BE2C (cell line): ENCODE data around the gene TM4SF4.

Experiments
- DNase-seq: peaks from one replicate; pipeline ENCODE4 v3.0.0-alpha.2; 2020
- H3K27me3 ChIP-seq: fragments of 250-450 bp; sonication (Bioruptor Pico); 2 replicates; pipeline ENCODE4 v1.5.1; 2020; ENCODE audit warnings: mild to moderate bottlenecking
- H3K36me3 ChIP-seq: fragments of 250-450 bp; sonication (Bioruptor Pico); 2 replicates; pipeline ENCODE4 v1.5.1; 2020; ENCODE audit warnings: mild to moderate bottlenecking
- H3K4me1 ChIP-seq: fragments of 250-450 bp; sonication (Bioruptor Pico); 2 replicates; pipeline ENCODE4 v1.5.1; 2020
- H3K4me3 ChIP-seq: 2 replicates; pipeline ENCODE4 v1.5.1; 2011; ENCODE audit warnings: low read depth, low read length
- H3K9me3 ChIP-seq: fragments of 250-450 bp; sonication (Bioruptor Pico); 2 replicates; pipeline ENCODE4 v1.5.1; 2020
- TF ChIP-seq, protein P1 (sequence below): IDR thresholded peaks from 2 replicates; pipeline ENCODE4 v1.5.1; 2012; ENCODE audit warnings: mild to moderate bottlenecking, low read depth, low read length

TM4SF4 gene

DNA sequence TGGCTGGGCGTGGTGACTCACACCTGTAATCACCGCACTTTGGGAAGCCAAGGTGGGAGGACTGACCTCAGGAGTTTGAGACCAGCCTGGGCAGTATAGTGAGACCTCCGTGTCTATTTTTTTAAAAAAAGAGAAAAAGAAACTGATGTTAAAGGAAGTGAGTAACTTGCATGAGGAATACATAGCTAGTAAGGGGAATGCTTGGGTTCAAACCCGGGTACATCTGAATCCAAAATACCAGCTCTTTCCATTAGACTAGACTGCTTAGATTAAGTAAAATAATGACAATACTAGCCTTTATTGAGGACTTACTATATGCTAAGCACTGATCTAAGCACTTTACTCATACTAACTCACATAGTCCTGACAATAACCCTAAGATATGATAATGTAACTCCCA, 22.4 kb downstream of the TM4SF4 start:
- no peak for DNase-seq
- Histone ChIP-seq H3K4me3 (no peak overlapping the region), H3K4me1 (no peaks in the 10 kb centered on the region), H3K27me3 (no peaks in the 10 kb centered on the region), H3K36me3 (no peaks in the 10 kb centered on the region), H3K9me3 (no peaks in the 10 kb centered on the region)
- TF ChIP-seq, protein P1, sequence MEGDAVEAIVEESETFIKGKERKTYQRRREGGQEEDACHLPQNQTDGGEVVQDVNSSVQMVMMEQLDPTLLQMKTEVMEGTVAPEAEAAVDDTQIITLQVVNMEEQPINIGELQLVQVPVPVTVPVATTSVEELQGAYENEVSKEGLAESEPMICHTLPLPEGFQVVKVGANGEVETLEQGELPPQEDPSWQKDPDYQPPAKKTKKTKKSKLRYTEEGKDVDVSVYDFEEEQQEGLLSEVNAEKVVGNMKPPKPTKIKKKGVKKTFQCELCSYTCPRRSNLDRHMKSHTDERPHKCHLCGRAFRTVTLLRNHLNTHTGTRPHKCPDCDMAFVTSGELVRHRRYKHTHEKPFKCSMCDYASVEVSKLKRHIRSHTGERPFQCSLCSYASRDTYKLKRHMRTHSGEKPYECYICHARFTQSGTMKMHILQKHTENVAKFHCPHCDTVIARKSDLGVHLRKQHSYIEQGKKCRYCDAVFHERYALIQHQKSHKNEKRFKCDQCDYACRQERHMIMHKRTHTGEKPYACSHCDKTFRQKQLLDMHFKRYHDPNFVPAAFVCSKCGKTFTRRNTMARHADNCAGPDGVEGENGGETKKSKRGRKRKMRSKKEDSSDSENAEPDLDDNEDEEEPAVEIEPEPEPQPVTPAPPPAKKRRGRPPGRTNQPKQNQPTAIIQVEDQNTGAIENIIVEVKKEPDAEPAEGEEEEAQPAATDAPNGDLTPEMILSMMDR = no peak

DNA sequence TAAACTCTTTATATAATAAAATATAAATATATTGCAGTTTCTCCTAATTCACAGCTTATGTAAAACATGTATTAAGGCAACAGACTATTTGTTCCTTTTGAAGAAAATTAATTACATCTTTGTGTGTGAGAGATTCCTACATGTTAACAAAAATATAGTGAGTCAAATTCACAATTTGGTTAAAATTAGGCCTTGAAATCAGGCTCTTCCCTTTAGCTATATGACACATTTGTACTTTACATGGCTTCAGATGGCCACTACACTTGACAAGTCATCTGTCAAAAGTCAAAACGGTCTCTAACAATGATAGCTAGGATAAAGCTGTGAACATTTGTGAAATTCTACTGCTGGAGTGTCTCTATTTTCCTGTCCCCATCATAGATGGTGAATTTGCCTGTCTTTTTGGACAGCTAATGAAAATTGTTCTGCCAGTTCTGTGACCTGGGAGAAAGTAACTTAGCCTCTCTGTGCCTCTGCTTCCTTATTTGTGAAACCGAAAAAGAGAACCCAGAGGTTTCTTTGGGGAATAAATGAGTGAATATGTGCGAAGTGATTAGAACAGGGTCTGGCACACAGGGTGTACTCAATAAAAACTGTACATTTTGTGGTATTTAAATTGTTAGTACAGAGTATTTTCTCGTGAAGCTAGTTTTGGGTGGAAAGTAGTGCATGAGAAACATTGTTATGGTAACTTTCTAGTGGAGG, 23.6 kb downstream of the TM4SF4 start:
- H3K4me1 ChIP-seq = no peaks in the 10 kb centered on the region
- no peaks in the 10 kb centered on the region; the same call in 1 of the 2 replicates for H3K27me3 ChIP-seq
- H3K36me3 ChIP-seq = no peaks in the 10 kb centered on the region
- H3K4me3 ChIP-seq = no peak overlapping the region
- TF ChIP-seq, protein P1 = no peak
- H3K9me3 ChIP-seq = no peaks in the 10 kb centered on the region
- DNase-seq = no peak

DNA sequence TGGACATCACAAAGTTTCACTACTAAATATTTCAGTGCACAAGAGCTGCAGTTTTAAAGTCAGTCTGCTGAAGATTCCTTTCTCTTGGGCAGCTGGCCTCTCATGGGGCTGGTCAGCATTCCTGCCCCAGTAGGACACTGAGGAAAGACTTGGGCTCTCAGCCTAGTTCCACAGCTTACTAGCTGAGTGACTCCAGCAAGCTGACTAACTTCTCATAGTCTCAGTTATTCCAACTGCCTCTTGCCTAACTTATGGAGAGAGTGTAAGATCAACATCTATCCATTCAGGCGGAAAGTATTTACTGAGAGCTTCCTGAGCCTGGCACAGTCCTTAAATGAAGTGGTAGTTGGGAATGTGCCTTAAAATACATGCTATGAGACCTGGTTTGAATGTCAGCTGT, 27.0 kb downstream of the TM4SF4 start:
- no peak overlapping the region for H3K4me3 ChIP-seq
- DNase-seq = no peak
- TF ChIP-seq, protein P1 = no peak
- H3K36me3 ChIP-seq = no peaks in the 10 kb centered on the region
- no peaks in the 10 kb centered on the region; the same call in 1 of the 2 replicates for H3K27me3 ChIP-seq
- H3K4me1 ChIP-seq = no peaks in the 10 kb centered on the region
- H3K9me3 ChIP-seq = no peaks in the 10 kb centered on the region

DNA sequence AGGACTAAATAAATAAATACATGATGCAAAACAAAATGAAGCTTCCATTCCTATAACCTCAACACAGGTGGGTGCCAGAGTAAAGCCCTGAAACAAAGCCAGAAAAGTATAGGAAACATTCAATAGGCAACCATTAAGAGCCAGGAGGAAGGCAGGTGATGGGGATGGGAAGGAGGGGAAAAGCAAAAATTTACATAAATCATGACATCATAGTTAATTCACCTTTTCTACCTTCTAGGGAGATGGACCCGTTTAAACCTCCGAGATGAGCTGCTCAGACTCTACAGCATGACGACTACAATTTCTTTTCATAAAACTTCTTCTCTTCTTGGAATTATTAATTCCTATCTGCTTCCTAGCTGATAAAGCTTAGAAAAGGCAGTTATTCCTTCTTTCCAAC, 27.9 kb downstream of the TM4SF4 start:
- H3K4me1 ChIP-seq = no peaks in the 10 kb centered on the region
- H3K4me3 ChIP-seq = no peak overlapping the region
- no peak for DNase-seq
- no peaks in the 10 kb centered on the region; the same call in 1 of the 2 replicates for H3K27me3 ChIP-seq
- TF ChIP-seq, protein P1 = no peak
- H3K36me3 ChIP-seq = no peaks in the 10 kb centered on the region
- no peaks in the 10 kb centered on the region for H3K9me3 ChIP-seq

DNA sequence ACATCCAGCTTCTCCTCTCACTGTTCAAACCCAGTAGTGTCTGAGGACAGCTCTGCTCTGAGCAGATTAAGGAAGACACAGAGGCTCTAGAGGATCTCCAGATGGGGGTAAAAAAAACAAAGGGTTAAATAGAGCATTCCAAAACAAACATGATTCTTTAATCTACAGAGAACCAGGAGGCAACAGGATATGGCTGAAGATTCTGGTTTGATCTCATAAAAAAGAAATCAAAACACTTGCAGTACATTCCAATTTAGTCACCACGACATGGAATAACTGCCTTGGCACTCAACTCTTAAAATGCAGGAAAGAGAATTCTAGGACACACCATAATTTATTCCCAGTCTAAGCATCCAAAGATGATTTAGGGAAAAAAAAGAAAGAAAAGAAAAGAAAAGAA, 32.0 kb downstream of the TM4SF4 start:
- no peaks in the 10 kb centered on the region for H3K36me3 ChIP-seq
- H3K4me1 ChIP-seq = no peaks in the 10 kb centered on the region
- TF ChIP-seq, protein P1 = no peak
- H3K4me3 ChIP-seq = no peak overlapping the region
- no peaks in the 10 kb centered on the region; the same call in 1 of the 2 replicates for H3K27me3 ChIP-seq
- DNase-seq = no peak
- H3K9me3 ChIP-seq = no peaks in the 10 kb centered on the region

DNA sequence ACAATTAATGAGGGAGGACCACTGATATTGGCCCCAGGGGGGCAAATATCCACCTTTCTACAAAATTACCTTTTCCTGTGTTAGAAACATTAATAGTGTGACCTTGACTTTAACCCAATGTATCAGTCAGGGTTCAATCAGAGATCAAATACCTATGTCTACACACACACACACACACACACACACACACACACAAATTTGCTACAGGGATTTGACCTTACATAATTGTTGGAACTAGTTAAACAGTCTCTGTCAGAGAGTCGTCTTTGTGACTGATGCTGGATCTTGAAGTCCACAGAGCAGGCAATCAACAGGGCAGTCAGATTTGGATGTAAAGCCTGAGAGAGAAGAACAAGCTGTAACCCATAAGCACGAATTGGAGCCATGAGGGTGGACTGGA, 32.5 kb downstream of the TM4SF4 start:
- Histone ChIP-seq H3K4me3 (no peak overlapping the region), H3K27me3 (no peaks in the 10 kb centered on the region; the same call in 1 of the 2 replicates), H3K36me3 (no peaks in the 10 kb centered on the region), H3K4me1 (no peaks in the 10 kb centered on the region), H3K9me3 (no peaks in the 10 kb centered on the region)
- TF ChIP-seq, protein P1 = no peak
- no peak for DNase-seq
